ENCODE results near the gene ARF1.

Gene ARF1

DNA sequence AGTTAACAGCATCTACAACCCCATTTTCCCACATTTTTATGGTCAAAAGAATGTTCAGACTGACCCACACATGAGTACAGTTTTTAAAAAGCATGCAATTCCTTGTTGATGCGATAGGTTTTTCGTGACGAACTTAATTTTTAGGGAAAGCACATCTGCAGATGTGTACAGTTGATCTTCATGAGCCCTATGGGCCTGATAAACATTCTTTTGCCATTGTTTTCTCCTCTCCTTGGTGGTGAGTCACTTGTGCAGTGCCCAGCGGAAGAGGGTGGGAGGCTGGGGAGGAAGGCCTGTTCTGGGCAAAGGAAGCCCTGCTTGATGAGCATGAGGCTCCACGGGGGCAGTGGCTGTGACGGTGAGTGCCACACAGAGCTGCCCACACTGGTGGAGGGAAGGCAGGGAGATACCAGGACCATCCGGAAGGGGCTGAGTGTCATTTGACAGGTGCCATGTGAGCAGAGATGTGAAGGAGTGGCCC lies 5.3 kb downstream of the ARF1 start:
- no peak for DNase-seq (ENCODE audit: low read depth in 2 of 2)

DNA sequence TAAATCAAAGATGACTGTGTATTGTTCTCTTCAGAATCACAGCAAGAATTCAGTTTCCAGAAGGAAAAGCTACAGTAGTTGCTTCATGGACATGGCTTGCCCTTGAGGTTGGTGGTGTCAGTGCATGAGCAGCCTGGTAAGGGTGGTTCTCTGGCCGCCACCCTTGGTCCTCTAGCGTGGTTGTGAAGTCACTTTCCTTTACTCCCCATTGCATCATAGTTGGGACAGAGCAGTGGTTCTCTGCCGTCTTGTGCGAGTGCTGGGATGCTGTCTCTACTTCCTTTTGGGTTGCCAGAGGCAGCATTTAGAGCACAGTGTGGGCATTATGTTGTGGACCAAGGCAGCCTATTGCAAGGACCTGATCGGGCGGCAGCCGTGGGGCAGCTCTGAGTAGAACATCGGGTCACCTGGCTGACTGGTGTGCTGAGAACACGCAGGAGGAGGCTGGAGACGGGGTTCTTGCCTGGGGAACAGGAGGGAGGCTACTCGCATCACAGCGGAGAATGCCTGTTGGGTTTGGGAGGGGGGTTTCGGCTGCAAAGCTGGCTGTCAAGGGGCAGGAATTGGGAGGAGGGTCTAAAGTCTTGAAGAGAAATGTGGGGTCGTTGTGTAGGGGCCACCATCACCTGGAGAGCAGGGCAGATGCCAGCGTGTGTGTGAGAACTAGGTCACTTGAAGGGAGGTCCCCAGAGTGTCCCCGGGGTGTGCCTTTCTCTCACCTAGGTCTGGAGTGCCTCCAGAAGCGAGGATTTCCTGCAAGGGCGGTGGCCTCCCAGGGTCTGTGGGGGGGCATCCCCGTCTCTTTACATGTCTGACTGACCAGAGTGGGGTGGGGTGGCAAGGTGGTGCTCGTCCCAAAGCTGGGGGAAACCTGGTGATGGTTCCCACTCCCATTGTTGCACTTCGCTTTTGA lies 6.3 kb downstream of the ARF1 start:
- no peak for DNase-seq (ENCODE audit: low read depth in 2 of 2)

DNA sequence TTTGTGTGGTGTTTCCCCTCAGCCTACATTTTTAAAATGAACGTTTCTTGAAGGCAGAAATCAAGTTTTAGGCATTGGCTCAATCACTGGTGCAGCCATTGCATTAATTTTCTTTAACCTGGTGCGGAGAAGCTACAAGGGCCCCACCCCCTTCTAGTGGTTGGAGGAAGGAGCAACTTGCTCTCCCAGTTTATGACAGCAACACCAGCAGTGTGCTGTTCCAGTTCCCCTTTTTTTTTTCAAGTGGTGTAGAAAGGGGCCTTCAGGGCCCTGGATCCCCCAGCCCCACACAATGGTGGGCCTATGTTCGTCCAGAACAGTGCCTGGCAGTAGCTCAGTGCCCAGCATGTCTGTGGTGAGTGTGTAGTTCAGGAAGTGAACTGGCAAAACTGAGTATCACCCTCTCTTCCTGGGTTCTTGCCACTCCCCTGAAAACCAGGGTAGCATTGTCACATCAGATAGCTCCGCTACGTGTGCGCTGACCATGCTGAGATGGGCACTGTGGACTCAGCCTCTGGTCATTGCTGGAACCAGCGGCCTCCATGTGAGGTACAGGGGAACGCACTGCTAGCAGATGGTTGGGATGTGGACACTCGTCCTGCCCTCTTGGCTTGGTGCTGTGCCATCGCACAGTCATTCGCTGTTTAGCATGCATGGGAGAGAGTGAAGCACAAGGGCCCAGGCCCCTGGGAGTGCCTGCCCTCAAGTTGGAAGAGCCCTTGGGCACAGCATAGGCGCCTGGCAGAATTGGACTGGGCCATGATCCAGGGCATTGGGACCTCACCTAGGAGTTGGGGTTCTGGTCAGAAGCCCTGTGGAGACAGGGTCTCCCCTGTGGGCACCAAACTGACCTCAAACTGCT lies 7.2 kb downstream of the ARF1 start:
- DNase-seq (ENCODE audit: low read depth in 2 of 2): no peak

DNA sequence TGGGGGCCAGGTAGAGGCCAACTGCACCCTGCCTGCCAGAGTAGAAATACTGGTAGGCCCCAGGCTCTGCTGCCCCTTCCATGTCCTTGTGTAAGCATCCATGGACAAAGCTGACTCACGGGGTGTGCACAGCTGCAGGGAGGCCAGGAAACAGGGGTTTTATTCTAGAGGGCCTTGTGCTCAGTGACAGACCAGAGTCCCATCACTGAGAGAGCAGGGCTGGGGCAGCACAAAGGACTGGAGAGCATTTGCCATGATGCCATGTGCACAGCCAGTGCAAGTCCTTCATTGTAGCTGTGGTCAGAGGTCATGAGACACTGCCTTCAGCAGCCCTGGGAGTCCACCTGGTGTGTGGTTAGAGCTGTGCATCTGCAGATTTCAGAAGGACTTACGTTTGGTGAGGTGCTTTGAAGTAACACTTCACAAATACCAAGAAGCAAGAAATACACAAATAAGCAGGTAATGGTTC lies 8.1 kb downstream of the ARF1 start:
- DNase-seq (ENCODE audit: low read depth in 2 of 2): no peak

DNA sequence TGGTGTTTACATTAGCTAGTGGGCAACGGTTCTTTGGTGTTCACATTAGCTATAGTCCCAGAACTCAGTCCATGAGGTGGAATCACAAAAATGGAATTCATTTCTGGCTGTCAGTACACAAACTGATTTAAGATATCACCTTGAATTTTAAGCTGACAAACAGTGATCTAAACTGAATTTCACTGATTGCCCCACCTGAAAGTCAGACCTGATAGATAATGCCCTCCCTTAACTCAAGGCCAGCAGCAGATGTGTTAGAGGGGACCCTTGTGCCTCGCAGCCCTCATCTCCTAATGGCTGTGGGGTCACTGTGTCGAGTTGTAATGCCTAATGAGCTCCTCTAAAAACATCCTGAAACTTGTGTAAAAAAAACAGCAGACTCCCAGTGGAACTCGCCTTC lies 8.6 kb downstream of the ARF1 start:
- no peak for DNase-seq (ENCODE audit: low read depth in 2 of 2)

DNA sequence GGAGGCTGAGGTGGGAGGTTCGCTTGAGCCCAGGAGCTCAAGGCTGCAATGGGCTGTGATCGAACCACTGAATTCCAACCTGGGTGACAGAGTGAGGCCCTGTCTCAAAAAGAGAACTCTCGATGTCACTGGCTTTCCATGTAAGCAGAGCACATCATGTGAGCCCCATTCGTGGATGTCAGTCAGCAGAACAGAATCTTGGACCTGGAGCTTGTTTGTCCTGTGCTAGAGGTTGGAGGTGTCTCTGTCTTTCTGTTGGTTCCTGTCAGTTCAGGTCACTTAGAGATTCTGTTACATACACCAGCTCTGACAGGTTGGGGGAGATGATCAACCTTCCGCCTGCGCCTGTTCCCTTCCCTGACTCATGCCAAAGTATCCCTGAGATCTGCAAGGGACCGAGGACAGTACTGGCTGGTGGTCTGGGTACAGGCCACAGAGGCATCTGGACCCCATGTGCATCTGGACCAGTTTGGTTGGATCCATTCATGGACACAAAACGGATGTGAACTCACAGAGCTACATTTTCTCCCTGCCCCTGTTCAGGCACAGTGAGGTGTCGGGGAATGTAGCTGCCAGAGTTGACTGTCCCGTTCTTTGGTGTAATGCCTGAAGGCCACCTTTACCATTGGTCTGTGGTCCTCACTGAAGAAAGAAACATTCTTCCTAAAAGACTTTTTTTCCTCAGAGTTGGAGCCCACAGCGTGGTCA lies 10.0 kb downstream of the ARF1 start:
- no peak for DNase-seq (ENCODE audit: low read depth in 2 of 2)

DNA sequence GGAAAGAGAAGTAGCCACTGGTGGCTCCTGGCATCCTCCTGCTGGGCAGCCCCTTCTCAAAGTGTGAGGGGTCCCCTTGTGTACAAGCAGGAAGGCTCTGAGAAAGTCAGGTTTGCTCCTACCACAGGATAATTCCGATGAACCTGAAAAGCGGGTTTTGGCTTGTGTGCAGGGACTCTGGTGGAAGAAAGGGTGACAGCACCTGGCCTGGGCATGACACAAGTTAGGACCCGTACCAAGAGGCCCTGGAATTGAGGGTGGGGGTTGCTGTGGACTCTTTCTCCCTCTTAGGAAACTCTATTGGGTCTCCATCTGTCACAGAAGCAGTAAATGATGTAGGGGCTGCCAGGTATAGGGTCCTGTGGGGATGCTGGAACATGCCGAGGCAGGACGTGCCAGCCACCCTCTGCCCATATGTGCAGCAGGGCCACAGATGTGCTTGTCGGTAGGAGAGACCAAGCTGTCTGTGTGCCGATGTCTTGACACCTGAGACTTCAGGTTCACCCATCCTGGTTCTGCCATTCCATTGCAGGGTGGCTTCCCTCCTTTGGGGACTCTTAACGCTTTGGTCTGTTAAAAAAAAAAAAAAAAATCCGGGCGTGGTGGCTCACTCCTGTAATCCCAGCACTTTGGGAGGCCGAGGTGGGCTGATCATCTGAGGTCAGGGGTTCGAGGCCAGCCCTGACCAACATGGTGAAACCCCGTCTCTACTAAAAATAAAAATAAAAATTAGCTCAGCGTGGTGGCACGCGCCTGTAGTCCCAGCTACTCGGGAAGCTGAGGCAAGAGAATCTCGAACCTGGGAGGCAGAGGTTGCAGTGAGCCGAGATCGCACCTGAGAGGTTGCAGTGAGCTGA lies 10.8 kb downstream of the ARF1 start:
- no peak for DNase-seq (ENCODE audit: low read depth in 2 of 2)

DNA sequence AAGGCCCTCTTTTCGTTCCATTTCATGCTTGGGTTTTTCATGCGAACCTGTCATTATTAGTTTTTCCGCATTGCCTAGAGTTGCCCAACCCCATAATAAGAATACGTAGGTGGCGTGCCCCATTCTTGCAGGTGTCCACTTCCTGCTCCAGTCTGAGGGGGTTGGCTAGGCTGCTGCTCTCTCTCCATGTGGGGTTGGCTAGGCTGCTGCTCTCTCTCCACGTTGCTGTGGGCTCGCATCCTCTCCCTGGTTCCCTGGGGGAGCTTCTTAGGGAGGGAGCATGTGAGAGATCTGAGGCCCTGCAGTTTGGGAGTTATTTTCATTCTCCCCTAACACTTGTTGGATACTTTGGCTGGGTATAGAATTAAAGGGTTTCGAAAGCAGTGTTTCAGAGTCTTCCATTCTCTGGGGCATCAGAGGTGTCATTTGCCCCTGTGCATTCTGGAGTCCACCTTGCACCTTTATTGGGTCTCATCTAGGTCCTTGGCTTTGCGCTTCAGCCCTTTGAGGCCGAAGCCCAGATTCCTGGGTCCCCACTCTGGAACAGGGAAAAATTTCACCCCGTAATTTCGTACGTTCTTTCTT lies 12.0 kb downstream of the ARF1 start:
- DNase-seq (ENCODE audit: low read depth in 2 of 2): no peak

DNA sequence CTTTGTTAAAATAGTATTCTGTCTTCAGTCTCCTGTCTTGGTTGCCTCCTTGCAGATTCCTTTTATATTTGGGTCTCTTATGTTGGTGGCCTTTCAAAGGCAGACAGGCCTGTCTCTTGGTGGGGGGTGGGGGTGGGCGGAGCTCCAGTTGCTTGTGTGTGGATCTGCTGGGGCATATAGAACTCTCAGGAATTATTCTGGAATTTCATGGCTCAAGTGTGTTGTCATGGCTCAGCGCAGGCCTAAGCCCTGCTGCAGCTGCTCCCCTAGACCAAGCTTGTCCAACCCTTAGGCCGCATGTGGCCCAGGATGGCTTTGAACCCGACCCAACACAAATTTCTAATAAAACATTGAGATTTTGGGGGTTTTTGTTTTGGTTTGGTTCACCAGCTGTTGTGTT lies 12.7 kb downstream of the ARF1 start:
- DNase-seq (ENCODE audit: low read depth in 2 of 2): no peak

DNA sequence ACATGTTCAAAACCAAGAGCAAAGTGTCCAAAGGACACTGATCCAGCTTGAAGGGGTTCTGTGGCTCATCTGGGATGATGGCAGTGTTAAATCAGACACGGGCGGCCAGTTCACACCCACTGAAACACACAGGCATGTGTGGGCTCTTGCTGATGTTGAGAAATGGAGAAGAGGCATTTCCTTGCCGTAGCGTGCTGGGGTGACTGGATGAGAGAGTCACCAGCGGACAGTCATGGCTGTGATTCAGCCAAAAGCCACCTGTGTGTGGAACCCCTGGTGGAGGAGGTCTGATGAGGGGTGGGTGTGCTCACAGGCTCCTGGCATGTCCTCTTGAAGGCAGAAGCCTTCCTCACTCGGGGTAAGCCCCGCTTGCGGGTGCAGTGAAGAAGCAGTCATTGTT lies 13.4 kb downstream of the ARF1 start:
- no peak for DNase-seq (ENCODE audit: low read depth in 2 of 2)

DNA sequence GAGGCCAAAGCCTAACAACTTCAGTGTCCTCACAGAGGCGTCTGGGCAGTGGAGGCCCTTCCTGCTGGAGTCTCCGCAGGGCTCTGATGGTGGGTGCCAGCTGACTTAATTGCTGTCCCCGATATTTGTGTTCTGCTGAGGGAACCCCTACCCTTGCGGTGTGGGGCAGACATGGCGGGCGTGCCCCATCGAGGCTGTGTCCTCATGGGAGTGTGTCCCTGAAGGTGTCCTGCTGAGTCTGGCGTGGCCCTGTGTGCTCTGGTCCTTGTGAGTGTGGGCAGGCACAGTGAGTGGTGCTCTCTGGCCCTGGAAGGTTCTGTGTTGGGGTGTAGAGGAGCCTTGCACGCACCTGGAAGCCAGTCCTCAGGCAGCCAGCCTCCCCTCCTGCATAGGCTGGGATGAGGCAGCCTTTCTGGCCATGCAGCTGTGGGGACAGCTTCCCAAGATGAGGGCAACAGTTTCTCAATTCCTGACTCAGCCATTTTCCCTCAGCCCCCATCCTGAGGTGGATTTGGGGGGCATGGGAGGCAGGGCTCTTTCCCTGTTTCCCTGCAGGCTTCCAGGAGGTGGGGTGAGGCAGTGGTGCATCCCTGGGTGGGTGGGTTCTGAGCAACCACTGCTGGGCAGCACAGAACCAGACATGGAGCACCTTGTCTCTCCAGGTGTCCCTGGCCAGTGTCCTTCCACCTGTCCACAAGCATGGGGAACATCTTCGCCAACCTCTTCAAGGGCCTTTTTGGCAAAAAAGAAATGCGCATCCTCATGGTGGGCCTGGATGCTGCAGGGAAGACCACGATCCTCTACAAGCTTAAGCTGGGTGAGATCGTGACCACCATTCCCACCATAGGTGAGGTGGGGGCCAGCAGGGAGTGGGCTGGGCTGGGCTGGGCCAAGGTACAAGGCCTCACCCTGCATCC lies 14.2 kb downstream of the ARF1 start:
- DNase-seq (ENCODE audit: low read depth in 2 of 2): no peak

DNA sequence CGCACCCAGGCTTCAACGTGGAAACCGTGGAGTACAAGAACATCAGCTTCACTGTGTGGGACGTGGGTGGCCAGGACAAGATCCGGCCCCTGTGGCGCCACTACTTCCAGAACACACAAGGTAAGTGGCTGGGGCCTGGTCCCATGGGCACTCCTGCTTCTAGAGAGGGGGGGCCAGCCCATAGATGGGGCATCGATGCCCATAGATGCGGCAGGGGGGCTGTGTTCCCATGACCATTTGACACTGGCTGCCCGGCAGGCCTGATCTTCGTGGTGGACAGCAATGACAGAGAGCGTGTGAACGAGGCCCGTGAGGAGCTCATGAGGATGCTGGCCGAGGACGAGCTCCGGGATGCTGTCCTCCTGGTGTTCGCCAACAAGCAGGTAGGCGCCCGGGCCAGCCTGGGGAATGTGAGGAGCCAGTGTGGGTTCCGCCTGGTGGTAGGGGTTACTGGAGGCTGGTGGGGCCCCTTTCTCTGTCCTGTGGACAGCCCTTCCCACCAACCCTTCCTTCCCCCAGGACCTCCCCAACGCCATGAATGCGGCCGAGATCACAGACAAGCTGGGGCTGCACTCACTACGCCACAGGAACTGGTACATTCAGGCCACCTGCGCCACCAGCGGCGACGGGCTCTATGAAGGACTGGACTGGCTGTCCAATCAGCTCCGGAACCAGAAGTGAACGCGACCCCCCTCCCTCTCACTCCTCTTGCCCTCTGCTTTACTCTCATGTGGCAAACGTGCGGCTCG lies 15.0 kb downstream of the ARF1 start:
- no peak for DNase-seq (ENCODE audit: low read depth in 2 of 2)

DNA sequence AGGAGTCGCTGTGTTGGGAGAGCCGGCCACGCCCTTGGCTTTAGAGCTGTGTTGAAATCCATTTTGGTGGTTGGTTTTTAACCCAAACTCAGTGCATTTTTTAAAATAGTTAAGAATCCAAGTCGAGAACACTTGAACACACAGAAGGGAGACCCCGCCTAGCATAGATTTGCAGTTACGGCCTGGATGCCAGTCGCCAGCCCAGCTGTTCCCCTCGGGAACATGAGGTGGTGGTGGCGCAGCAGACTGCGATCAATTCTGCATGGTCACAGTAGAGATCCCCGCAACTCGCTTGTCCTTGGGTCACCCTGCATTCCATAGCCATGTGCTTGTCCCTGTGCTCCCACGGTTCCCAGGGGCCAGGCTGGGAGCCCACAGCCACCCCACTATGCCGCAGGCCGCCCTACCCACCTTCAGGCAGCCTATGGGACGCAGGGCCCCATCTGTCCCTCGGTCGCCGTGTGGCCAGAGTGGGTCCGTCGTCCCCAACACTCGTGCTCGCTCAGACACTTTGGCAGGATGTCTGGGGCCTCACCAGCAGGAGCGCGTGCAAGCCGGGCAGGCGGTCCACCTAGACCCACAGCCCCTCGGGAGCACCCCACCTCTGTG lies 15.9 kb downstream of the ARF1 start:
- no peak for DNase-seq (ENCODE audit: low read depth in 2 of 2)

DNA sequence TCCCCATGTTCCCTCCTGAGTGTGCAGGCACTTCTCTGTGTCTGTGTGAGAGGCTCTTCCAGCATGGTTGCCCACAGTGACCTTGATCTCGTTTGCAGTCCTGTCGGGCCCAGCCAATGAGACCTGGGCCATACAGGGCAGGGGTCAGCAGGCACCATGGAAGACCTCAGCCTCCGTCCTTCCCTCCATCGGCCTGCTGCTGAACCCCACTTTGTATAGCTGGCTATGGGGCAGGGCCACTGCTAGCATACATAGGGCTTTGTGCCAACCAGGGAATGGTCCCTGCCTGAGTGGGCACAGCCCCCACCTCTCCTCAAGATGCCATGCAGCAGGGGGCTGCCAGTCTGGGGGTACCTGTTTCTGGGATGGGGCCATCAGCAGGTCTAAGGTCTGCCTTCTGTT lies 16.8 kb downstream of the ARF1 start:
- DNase-seq (ENCODE audit: low read depth in 2 of 2): no peak

DNA sequence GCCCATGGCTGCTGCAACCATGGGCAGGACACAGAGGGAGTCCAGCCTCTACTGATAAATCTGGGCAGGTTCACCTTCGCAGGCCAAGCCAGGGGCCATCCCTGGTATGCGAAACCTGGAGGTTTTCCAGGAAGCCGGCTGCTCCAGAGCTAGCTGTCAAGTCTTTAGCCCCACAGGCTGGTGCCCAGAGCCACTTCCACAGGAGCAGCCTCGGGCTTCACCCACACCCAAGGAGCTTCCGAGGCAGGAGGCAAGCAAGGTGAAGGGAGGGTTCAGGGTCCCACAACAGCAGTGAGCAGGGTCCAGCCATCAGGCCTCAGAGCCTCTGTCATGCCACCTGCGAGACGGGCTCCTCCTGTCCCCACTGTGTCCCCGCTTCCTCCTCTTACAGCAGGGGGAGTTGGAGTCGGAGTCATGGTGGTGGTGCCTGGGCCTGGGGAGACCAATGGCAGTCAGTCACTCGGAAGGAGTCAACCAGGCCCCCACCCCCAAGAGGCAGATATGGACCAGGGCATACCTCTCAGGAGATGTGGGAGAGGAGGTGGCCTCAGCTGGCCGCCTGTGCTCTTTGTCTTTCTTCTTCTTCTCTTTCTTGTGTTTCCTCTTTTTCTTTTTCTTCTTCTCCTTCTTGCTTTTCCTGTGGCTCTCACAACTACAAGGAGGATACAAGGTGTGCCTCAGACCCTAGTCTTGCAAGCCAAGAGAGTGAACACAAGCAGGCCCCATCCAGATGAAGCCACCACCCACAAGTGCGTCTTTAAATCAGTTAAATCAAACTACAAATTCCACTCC lies 18.5 kb downstream of the ARF1 start:
- DNase-seq (ENCODE audit: low read depth in 2 of 2): no peak

DNA sequence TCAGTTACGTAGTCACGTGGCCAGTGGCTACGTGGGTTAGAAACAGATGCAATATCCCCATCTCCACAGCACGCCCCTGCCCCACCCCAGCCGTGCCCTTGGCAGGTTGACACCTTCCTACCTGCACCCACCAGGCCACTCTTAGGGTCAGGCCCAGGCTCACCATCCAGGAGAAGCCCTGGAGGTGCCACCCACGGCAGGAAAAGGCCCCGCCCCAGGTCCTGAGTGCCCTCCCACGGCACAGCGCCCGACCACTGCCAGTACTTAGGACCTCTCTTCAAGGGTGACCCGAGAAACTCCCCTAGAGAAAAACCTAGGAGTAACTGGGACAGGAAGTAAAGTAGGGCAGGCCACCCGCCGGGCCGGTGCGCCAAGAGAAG lies 19.1 kb downstream of the ARF1 start:
- no peak for DNase-seq (ENCODE audit: low read depth in 2 of 2)

DNA sequence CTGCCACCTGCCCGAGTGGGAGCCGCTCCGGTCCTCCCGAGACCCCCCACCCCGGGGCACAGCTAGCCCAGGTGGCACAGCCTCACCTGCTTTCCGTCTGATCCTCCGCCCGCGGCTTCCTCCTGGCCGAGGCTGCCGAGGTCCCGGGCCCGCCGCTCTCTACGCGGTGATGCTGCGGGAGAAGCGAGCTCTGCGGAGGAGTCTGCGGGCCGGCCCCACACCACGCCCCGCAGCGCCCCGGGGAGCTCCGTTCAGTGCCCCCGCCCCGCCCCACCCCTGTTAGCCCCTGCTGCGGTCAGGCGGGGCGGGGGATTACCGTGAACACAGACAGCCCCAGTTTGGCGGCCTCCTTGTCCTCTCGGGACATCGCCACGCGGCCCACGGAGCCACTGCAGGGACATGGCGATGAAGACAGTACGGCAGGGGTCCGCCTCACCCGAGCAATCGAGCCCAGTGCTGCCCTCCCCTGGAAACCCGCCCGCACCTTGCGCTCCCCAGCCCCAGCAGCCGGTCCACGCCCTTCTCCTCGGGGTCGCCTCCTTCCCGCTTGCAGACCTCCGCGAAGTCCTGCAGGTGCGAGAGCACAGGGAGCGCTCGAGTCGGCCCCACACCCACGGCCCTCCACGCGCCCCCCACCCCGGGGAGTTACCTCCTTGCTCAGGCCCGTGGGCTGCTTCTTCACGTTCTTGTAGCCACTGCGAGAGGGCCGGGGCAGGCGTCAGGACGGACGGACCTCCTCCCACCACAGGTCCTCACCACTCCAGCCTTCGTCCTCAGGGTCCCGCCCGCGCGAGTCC lies 19.7 kb downstream of the ARF1 start:
- DNase-seq (ENCODE audit: low read depth in 2 of 2): no peak
